HG02610 (cell line): ENCODE measurements around the gene NCAM1.

Source experiments
- ATAC-seq: cut with Tn5 transposase; IDR thresholded peaks from one replicate; pipeline ENCODE4 v1.9.1; 2021; ENCODE audit warnings: mild to moderate bottlenecking, moderate library complexity; ENCODE audit not compliant: unreplicated experiment

The NCAM1 gene

DNA sequence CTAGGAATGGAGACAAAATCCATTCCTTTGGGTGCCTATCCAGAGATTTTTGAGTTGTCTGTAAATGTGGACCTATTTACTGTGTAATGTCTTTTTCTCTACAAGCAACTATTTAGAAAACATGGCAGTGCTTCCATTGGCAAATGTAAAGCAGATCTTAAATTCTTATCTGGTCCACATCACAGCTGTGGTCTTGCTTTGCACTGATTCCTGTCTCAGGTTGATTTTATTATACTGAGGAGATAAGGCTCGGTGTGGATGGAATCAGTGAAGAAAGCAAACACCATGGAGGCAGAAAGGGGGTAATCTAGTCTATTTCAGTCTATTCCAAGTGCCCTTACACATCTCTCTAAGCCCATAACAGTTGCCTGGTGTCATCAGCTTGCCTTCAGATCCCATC lies 160.5 kb downstream of the NCAM1 start:
- no peak for ATAC-seq

DNA sequence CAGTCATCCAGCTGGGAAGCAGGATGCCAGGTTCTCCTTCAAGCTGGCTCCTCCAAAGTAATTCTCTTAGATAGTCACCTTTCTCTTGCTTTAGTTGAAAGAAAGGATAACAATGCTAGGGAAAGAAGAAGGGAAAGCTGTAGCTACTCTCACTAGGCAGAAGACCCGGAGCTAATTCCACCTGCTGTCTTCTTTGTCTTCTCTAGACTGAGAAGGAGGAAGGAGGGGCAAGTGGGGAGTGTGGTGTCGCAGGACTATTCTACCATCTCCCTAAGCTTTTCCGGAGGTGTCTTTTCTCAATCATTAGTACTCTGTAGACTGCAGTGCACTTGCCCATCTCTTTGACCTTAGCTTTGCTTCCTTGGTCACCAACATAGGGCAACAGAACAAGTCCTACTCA lies 162.8 kb downstream of the NCAM1 start:
- no peak for ATAC-seq

DNA sequence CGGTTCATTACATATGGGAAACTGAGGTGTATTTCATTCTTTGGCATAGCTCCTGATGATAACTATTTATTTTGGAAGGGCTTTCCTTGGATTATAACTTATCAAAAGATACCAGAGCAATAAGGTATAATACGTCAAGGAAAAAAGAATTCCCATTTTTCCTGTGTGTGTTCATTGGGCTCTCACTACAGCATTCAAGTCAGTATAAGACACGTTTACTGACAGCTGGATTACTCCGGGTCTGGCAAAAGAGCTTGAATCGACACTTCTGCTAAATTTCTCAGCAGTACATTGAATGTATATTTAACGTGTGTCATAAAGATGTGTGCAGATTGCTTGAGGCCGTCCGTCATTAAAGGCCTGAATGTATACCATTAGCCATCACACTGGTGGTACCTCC lies 163.4 kb downstream of the NCAM1 start:
- no peak for ATAC-seq

DNA sequence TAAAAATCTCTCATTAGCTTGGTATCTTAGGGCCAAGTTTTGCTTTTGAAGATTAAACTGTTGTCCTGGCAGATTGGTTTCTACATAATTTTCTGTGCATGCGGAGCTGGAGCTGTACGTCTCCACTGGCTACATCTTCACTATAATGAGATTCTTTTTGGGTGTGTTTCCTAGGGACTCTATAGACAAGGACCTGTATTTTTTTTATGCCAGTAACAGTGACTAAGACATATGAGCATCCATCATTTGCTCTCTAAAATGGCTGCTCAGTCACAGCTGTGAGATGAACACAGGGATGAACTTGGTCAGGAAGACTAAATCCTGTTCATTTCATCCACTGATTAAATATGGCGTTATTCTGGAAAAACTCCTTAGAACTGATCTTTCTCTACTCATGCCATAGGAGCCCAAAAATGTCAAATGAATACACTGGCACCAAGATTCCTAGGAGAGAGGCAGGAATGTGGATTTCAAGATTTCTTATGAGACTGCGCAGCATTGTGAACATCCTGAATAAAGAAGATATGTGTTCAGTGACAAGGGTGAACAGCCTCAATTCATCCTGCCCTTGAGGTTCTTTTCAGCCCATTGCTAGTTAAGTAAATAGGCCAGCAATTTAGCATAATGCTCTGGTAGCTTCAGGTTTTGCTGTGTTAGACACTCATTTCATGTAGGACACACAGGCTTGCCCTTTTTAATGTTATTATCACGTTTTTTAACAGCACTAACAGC lies 168.2 kb downstream of the NCAM1 start:
- ATAC-seq = no peak

DNA sequence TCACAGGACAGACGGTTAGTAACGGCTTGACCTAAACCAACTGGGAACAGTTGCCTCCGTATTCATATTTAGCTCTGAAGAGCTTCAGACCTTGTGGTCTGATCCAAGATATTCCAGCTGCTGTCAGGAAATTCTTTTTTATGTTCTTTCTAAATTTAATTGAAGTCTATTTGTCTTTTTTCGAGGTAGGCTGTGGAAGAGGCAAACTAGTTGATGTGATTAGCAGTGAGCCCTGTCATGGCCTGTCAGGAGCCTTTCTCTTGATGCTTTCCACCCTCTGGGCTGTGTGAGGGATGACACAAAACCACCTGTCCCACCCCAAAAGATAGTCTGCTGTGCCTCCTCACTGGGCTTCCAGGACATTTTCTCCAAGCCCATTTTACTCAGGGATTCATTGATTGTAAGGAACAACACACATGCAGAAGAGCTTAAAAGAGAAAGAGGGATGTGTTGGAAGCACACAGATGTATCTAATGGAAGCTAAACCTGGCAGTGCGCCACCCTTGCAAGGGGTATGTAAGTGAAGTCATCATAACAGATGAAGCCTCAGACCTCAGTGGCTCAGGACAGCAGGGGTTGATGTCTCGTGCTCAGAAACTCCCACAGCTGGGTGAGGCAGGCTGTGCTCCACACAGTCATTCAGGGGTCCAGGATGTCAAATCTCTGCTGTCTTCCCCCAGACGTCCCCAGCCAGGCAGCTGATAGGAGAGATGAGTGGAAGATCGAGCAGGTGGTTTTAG lies 170.0 kb downstream of the NCAM1 start:
- no peak for ATAC-seq

DNA sequence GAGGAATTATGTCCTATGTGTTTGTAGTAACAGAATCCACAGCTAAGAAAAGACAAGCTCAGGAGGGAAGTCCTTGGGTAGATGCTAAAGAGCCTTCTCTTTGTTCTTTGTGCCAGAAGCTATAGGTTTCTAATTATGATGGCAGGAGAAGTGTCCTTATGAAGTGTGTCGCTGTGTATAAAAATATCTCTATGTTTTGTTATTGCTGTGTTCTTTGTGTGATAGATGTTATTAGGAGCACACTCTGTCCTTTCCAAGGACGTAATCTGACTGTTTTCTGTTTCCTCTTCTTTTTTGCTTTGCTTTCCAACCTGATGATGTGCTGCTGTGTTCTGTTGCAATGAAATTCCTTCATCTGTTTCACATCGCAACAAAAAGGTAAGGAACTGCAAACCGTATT lies 171.9 kb downstream of the NCAM1 start:
- no peak for ATAC-seq

DNA sequence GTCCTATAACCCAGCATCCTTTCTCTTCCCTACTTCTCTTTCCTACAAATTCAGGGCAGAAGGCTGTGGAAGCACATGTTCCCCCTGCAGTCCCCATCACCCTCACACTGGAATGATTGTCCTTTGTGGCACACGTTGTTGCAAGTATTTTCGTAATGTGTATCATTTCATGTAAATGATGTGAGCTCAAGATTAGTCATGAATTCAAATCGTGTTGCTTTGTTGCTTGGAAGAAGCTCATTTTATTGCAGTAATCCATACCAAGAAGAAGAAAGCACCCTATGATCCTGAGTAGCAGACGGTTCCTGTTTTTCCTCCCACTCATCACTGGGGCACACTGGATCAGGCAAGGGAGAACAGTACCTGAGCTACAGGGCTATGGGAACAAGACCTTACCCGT lies 173.4 kb downstream of the NCAM1 start:
- ATAC-seq = no peak

DNA sequence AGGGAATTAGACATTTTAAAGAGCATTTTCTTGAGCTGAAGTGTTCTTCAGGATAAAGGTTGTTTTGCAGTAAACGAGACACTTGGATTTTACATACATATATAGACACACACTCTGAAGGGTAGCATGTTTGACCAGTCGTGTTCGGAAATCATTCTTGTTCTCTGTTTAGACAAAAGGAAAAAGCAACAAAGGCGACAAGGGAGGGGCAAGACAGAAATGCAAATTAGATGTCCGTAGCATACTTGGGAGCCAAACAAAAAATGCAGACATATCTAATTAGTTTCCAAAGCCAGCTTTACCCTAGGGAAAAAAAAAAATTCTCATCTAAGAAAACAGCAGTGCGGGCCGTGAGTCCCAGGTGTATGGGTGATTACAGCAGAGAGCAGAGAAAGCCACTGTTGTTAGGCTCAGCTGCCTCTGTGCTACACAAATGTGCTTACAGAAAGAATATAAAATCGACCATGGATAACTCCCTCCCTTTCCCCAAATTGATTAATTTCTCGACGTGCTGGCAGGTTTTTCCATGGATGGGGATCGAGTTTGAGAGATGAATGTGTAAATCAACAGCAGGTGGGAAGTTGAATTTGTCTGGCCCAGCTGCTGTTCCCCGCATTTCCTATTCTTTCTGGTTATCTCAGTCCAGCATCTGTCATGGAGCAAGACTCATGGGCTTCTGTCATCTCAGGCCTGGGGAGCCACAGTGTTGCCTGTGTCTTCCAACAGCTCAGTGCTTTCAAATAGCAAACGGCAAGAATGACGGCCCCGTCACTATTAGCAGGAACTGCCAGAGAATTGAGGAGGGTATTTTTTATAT lies 176.7 kb downstream of the NCAM1 start:
- no peak for ATAC-seq

DNA sequence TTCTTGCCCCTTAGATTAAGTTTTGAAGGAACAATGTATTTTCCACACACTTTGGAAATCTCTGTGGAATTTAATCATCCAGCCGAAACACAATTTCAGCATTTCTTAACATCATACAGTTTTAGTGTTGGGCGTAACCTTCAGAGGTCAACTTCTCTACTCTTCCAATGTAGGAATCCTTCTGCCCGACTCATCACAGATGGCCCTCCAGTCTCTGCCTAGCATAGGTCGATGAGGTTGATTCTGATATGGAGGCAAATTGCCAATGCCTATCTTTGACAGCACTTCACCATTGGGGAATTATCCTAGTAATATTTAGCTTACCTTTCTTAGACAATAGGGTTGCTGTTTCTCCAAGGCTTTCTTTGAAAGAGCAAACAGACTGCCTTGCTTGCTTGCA lies 177.5 kb downstream of the NCAM1 start:
- ATAC-seq = no peak

DNA sequence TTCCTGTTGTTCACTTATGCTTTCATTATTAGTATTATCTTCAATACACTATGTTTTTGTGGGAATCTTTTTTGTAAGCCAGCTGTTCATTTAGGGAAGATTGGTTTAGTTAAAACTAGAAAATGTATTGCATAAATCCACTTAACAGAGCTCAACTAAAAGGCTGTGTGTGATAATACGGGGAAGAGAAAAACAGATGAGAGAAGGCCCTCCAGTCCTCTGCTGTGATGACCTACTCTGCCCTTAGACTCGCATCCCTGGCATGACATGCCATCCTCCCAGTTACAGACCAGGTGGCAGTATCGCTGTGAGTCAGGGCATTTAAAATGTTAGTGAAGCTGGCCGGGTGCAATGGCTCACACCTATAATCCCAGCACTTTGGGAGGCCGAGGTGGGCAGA lies 179.8 kb downstream of the NCAM1 start:
- ATAC-seq = no peak

DNA sequence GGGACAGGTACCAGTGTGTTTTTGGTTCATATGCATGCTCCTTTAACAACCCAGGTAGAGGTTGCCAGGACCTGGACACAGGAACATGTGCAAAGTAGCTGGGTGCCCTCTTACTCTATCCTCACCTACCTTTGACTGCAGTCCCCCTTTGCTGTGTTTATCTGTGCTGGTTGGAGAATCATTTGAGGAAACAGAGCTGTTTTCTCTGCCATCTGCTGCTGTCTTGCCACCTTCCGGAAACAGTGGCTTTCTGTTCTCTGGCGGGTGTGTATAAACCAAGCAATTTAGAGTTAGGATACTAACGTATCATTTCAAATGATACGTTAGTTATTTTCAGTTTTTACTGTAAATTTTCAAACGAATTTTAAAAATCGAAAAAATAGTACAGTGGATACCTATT lies 181.3 kb downstream of the NCAM1 start:
- ATAC-seq = no peak

DNA sequence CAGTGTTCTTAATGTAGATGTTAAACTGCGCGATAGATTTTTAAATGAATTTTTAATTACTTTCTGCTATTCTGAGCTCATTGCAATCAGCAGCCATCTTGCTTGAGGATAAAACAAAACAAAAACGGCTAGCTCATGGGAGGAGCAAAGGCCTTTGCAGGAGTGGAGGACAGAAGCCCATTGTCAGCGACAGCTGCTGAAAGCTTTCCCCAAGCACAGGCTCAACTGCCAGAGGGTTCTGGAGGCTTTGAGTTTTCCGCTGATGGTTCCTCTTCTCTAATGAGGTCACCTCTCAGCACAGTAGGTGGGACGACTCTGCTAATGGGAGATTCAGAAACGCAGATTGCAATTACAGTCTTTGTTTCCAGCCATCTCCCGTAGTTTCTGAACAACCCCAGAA lies 186.0 kb downstream of the NCAM1 start:
- no peak for ATAC-seq

DNA sequence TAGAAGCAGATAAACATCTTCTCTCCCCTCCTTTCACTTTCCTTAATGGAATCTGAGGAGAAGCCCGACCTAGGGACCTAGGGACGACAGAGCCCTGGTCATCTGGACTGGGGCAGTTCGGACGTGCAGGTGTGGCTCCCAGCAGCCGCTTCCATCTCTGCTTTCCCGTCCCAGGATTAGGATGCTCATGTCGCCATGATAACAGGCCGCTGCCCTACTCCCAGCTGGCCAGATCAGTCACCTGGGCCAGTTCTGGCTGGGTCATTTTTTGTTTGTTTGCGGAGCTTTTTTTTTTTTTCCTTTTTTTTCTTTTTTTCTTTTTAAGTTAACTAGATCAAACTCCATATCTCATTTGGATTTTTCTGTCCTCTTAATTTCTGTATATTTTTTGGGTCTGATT lies 186.9 kb downstream of the NCAM1 start:
- no peak for ATAC-seq

DNA sequence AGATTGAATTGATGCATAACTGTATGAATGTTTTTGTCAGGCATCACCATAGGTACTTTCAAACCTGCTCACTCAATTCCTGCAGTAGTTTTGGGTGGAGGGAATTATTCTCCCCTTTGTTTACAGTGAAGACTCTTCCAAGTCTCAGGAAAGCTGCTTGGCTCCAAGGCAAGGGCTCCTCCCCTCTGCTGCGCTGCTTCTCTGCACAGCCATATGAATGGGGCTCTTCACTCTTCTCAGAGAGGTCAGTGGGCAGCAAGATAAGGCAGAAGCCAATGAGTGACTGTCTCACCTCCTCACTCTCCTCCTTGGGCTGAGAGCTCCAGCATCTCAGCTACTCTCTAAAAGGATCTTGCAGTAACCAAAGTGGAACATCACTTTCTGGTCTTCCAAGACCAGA lies 187.4 kb downstream of the NCAM1 start:
- ATAC-seq = no peak

DNA sequence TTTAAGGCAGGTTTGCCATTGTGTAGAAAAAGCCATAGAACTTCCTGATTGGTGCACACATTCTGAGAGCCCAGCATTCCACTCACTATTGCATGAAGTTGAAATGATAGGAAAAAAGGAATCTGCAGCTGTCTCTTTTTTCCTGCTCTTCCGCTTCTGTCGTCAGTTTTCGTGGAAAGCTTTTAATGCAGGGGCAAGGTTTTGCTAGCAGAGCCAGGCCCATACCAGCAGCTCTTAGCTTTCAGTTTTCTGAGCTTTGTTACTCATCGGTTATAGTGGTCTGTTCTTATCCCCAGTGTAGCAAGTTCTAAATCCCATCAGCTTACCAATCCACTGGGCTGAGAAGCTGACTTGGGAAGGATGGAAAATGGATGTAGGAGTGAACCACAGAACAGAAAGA lies 190.3 kb downstream of the NCAM1 start:
- ATAC-seq = no peak

DNA sequence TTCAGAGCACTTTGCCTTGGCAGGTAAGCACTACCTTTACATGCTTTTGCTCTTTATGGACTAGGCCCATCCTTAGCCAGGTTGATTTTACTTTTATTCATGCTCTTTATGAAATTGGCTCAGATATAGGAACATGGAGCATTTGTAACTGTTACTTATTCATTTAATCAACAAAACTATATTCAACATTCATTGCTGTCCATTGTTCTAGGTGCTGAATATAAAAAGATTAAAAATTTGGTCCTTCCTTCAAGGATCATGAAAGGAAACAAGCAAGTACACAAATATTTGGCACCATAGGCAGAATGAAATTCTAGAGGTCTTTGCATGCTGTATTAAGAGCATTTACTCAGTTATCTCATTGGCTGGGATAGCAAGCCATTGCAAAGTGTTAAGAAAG lies 191.3 kb downstream of the NCAM1 start:
- no peak for ATAC-seq

DNA sequence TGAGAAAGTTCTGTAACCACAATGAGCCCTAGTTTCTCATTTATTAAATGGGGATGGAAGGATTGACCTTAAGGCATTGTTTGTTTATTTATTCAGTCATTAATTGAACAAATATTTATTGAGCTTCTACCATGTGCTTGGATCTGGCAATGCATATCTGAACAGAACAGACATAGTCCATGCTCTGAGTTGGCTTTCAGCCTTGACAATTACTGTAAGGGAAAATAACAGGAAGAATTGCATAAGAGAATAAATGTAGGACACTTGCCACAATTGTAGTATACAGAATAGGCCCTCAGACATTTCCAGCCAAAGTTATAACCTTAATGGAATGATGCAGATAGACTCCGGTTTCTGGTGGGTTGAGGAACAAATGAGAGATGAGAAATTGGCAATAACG lies 192.6 kb downstream of the NCAM1 start:
- no peak for ATAC-seq

DNA sequence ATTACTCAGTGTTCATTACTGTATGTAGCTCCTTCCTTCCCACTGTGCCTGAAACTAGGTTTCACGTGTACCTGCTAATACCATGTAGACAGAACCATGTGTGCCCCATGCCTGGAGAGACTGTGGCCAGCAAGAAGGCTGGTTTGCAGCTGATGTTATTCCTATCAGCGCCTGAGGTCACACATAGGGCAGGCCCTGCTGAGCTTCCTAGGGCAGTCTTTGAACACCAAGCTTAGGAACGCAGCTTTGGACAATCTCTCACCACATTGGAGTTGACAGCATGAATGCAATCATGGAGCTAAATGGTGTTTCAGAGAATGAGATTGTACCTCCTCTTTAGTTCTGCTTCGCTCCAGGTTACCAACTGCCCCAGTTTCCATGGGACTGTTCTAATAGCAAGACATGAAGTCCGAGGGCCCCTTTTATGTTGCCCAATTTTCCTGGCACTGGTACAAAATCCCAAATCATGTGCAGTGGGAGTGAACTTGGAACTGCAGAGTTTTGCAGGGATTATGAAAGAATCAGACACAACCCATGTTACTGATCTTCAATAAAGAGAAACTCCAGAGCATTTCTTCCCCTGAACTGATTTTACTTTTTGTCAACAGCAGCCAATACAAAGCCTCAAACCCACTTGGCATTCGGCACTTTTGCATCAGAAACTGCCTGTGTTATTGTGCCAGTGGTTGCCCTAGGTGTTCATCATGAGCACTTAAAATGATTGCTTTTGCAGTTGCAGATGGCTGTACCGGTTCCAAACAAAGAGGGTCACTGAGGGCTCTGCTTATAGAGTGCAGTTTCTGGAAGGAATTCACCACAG lies 199.0 kb downstream of the NCAM1 start:
- no peak for ATAC-seq

DNA sequence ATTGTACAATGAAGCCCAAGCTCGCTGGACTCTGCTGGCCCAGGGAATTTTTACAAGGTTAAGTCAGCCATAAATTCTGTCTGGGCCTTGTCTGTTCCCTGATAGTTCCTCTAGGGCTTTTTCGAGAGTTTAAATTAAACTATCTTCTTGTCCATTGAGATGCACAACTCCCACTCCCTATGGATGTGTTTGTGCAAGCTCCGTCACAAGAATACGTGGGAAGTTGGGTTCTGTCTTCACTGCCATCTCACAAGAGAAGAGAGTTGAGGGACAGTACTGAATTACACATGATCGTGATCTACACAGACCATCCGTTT lies 199.5 kb downstream of the NCAM1 start:
- ATAC-seq = no peak

DNA sequence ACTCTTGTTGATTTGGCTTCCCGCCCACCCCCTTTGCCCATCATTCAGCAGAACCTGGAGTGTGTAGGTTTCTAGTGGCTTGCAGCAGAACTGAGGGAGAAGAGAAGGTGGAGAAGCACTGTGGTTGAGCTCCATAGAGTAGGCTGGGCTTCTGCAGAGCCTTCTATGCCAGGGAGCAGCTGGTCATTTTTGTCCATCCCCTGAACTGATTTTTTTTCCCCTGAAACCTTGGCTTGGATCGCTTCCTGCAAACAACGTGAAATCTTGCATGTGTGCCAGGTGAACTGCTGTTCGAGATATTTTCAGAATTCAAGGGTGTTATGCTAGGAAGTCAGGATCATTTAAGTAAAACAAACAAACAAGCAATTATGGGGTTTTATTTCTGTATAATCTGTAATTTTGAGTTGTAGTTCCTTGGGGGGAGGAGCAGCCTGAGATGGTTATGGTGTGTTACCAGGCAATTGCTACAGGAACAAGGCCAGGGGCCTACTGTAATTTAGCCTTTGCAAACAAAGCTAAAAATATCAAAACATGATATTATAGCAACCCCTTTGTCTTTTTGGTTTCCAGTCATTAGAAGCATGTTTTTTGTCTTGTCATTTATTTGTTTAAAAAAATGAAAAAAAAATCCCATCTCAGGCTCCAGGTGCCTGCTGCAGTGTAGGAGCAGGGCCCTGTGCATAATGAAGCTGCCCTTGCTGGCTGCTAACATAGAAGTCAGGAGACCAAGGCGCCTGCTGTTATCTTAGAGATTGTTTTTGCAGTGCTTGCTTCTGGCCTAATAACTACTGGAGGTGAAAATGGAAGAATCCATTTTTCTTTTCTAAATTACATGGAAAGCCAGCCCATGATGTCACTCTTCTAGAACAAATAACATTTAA lies 200.7 kb downstream of the NCAM1 start:
- no peak for ATAC-seq
